Activated CD8-positive, alpha-beta memory T cell treated with anti-CD3 and anti-CD28 coated beads for 36 hours (primary cell): ENCODE data around the gene RNASEH2A. TPM values are rescaled to one million over a fixed set of nuclear protein-coding genes. Genes with fewer than 3 reads are reported as not detected.

Experiments used
- CTCF ChIA-PET: fragments of 350-600 bp; sonication (Branson Sonifier 250); formaldehyde crosslinking; loops from one replicate; lab custom pipeline; 2021; ENCODE audit warnings: antibody characterized with exemption; lab: Charles Lee
- POLR2A ChIA-PET: fragments of 350-600 bp; sonication (Branson Sonifier 250); formaldehyde crosslinking; loops from one replicate; lab custom pipeline; 2021; ENCODE audit warnings: antibody characterized with exemption; lab: Charles Lee
- total RNA-seq, 2 experiments: library from RNA; stranded (reverse); gene quantifications; one replicate each; pipeline ENCODE4 v1.2.3, GENCODE V29; 2021

The RNASEH2A gene
- total RNA-seq, 2 experiments from 2014 or later = 58.3 to 60.7 TPM

- CTCF ChIA-PET = interaction anchor here (0.5 to 25.8 kb wide), 13 partner anchors 9 to 98 kb away, joined by 3 to 598 read pairs (median 4); partner anchors contain the start of genes GET3, JUNB, PRDX2 and THSD8
Observed at GRCh38 chr19:12778017-12778904, 28.1 kb upstream of the RNASEH2A start.

GRCh38 chr19:12778905-12779161 lies 27.6 kb upstream of the RNASEH2A start:
- CTCF ChIA-PET = interaction anchor here (0.5 to 25.8 kb wide), 8 partner anchors 9 to 69 kb away, joined by 3 to 598 read pairs (median 5); partner anchors contain the start of genes JUNB, PRDX2 and THSD8

More at GRCh38 chr19:12778017-12778904, 28.1 kb upstream of the RNASEH2A start:
- POLR2A ChIA-PET = interaction anchor here (1.7 to 6.2 kb wide), 2 partner anchors 11 to 16 kb away, joined by 8 to 110 read pairs; partner anchors contain the start of gene JUNB

GRCh38 chr19:12779162-12779993 lies 27.0 kb upstream of the RNASEH2A start:
- POLR2A ChIA-PET = interaction anchor here (1.7 to 6.2 kb wide), 2 partner anchors 10 to 15 kb away, joined by 8 to 110 read pairs; partner anchors contain the start of gene JUNB
- CTCF ChIA-PET = interaction anchor here (0.9 to 25.8 kb wide), 6 partner anchors 9 to 69 kb away, joined by 4 to 598 read pairs (median 19); partner anchors contain the start of genes JUNB, PRDX2 and THSD8

More at GRCh38 chr19:12778905-12779161, 27.6 kb upstream of the RNASEH2A start:
- POLR2A ChIA-PET = interaction anchor here (1.7 to 6.2 kb wide), 2 partner anchors 10 to 15 kb away, joined by 8 to 110 read pairs; partner anchors contain the start of gene JUNB

- POLR2A ChIA-PET = interaction anchor here (1.0 to 3.7 kb wide), 5 partner anchors 8 to 50 kb away, joined by 3 to 84 read pairs (median 3); partner anchors contain the start of genes JUNB, PRDX2 and THSD8
- CTCF ChIA-PET = interaction anchor here (1.0 to 4.6 kb wide), 4 partner anchors 12 to 48 kb away, joined by 3 to 82 read pairs (median 6); partner anchors contain the start of gene JUNB
Observed at GRCh38 chr19:12782174-12782423, 24.3 kb upstream of the RNASEH2A start.

GRCh38 chr19:12782424-12783290 lies 23.7 kb upstream of the RNASEH2A start:
- ChIA-PET CTCF (interaction anchor here (1.0 to 4.6 kb wide), 5 partner anchors 12 to 155 kb away, joined by 3 to 82 read pairs (median 4); partner anchors contain the start of gene JUNB), POLR2A (interaction anchor here (1.0 to 3.7 kb wide), 5 partner anchors 8 to 50 kb away, joined by 3 to 84 read pairs (median 3); partner anchors contain the start of genes JUNB, PRDX2 and THSD8)

- CTCF ChIA-PET = interaction anchor here (0.6 to 4.6 kb wide), 6 partner anchors 10 to 154 kb away, joined by 3 to 82 read pairs (median 4); partner anchors contain the start of gene JUNB
- POLR2A ChIA-PET = interaction anchor here (1.0 to 3.7 kb wide), 2 partner anchors 9 to 19 kb away, joined by 3 to 84 read pairs; partner anchors contain the start of genes JUNB, PRDX2 and THSD8
Observed at GRCh38 chr19:12783291-12783848, 23.0 kb upstream of the RNASEH2A start.

GRCh38 chr19:12783849-12784393 lies 22.5 kb upstream of the RNASEH2A start:
- ChIA-PET POLR2A (interaction anchor here (3.7 kb wide), 1 partner anchor 8 kb away, joined by 84 read pairs; the partner anchor contains the start of gene JUNB), CTCF (interaction anchor here (0.6 to 4.6 kb wide), 3 partner anchors 10 to 18 kb away, joined by 3 to 82 read pairs (median 7); partner anchors contain the start of gene JUNB)

- ChIA-PET POLR2A (no interaction called here), CTCF (interaction anchor here (2.4 to 4.6 kb wide), 2 partner anchors 10 to 18 kb away, joined by 7 to 82 read pairs; partner anchors contain the start of gene JUNB)
Observed at GRCh38 chr19:12784394-12784870, 22.0 kb upstream of the RNASEH2A start.

- POLR2A ChIA-PET = no interaction called here
- CTCF ChIA-PET = interaction anchor here (1.0 to 3.0 kb wide), 3 partner anchors 9 to 63 kb away, joined by 5 to 13 read pairs (median 5); no protein-coding TSS in a partner anchor
Observed at GRCh38 chr19:12784871-12785430, 21.4 kb upstream of the RNASEH2A start.

- ChIA-PET CTCF (interaction anchor here (1.0 to 3.0 kb wide), 3 partner anchors 10 to 62 kb away, joined by 5 to 13 read pairs (median 5); no protein-coding TSS in a partner anchor), POLR2A (interaction anchor here (0.5 kb wide), 1 partner anchor 13 kb away, joined by 3 read pairs; no protein-coding TSS in a partner anchor)
Observed at GRCh38 chr19:12785431-12786031, 20.9 kb upstream of the RNASEH2A start.

GRCh38 chr19:12786141-12786870 lies 20.1 kb upstream of the RNASEH2A start:
- CTCF ChIA-PET = interaction anchor here (1.2 to 3.3 kb wide), 3 partner anchors 9 to 20 kb away, joined by 4 to 41 read pairs (median 13); no protein-coding TSS in a partner anchor
- POLR2A ChIA-PET = no interaction called here

GRCh38 chr19:12786952-12787351 lies 19.4 kb upstream of the RNASEH2A start:
- POLR2A ChIA-PET = no interaction called here
- CTCF ChIA-PET = interaction anchor here (1.2 to 3.3 kb wide), 3 partner anchors 9 to 21 kb away, joined by 4 to 41 read pairs (median 13); no protein-coding TSS in a partner anchor

- POLR2A ChIA-PET = no interaction called here
- CTCF ChIA-PET = interaction anchor here (3.0 to 3.3 kb wide), 2 partner anchors 9 to 10 kb away, joined by 13 to 41 read pairs; no protein-coding TSS in a partner anchor
Observed at GRCh38 chr19:12787458-12787857, 18.9 kb upstream of the RNASEH2A start.

- ChIA-PET POLR2A (interaction anchor here (1.5 kb wide), 1 partner anchor 10 kb away, joined by 8 read pairs; no protein-coding TSS in a partner anchor), CTCF (interaction anchor here (0.8 to 3.3 kb wide), 5 partner anchors 8 to 273 kb away, joined by 3 to 41 read pairs (median 3); no protein-coding TSS in a partner anchor)
Observed at GRCh38 chr19:12788042-12788681, 18.2 kb upstream of the RNASEH2A start.
